Mesenteric fat pad (tissue), 1 donor: Measurements from ENCODE around the gene MYH14. TPM values are rescaled to one million over a fixed set of nuclear protein-coding genes. Genes with fewer than 3 reads are reported as not detected.

Experiments used
- DNase-seq: peaks from one replicate; pipeline ENCODE4 v3.0.0-alpha.2; 2020; ENCODE audit warnings: low spot score
- long read RNA-seq: library from polyadenylated mRNA; unstranded; transcript quantifications from one replicate; pipeline ENCODE4 v2.0.0, GENCODE V29; 2020
- total RNA-seq: library from RNA; stranded (reverse); fragmentation: NEBNext Ultra II Directional; extraction: Animal tissue kit (Norgen Biotek cat#: 25700); gene quantifications from one replicate; pipeline ENCODE4 v1.2.1, GENCODE V29; 2021
- donor health status: DM: yes; HTN: yes; CAD: no.

MYH14 gene
- 26.4 TPM for total RNA-seq
- long read RNA-seq, full-length matches to known transcripts = 5 of 15 reads
- long read RNA-seq, partial matches to known transcripts = 8 of 15 reads
- long read RNA-seq, other reads (novel, unspliced or antisense) = 2 of 15 reads

- no peak for DNase-seq
Observed at GRCh38 chr19:50203281-50204080, at the start of gene MYH14. Gene MYH14 (plus strand): TSS chr19:50203622. CDS start chr19:50210366, 6,744 bp downstream.

GRCh38 chr19:50154529-50154928 is 48.9 kb upstream of the MYH14 start:
- no peak for DNase-seq

- no peak for DNase-seq
Observed at GRCh38 chr19:50155520-50156109, 47.8 kb upstream of the MYH14 start.

GRCh38 chr19:50158577-50158976 is 44.8 kb upstream of the MYH14 start:
- DNase-seq = no peak

GRCh38 chr19:50159078-50159477 is 44.3 kb upstream of the MYH14 start:
- no peak for DNase-seq

GRCh38 chr19:50162988-50163387 is 40.4 kb upstream of the MYH14 start, which contains the start of gene IZUMO2:
Gene IZUMO2 (minus strand): TSS chr19:50163281. CDS start chr19:50163194, 87 bp downstream.
- no peak for DNase-seq

GRCh38 chr19:50167314-50167721 is 36.1 kb upstream of the MYH14 start:
- DNase-seq = no peak

GRCh38 chr19:50171752-50172151 is 31.7 kb upstream of the MYH14 start:
- no peak for DNase-seq

GRCh38 chr19:50172726-50173125 is 30.7 kb upstream of the MYH14 start:
- no peak for DNase-seq

- no peak for DNase-seq
Observed at GRCh38 chr19:50173127-50173526, 30.3 kb upstream of the MYH14 start.

- DNase-seq = no peak
Observed at GRCh38 chr19:50174100-50174793, 29.2 kb upstream of the MYH14 start.

GRCh38 chr19:50175924-50176323 is 27.5 kb upstream of the MYH14 start:
- no peak for DNase-seq

- no peak for DNase-seq
Observed at GRCh38 chr19:50176775-50177174, 26.6 kb upstream of the MYH14 start.

GRCh38 chr19:50178320-50178719 is 25.1 kb upstream of the MYH14 start:
- DNase-seq = no peak

GRCh38 chr19:50178859-50179537 is 24.4 kb upstream of the MYH14 start:
- no peak for DNase-seq

- no peak for DNase-seq
Observed at GRCh38 chr19:50181121-50181520, 22.3 kb upstream of the MYH14 start.

GRCh38 chr19:50184196-50184595 is 19.2 kb upstream of the MYH14 start:
- DNase-seq = no peak

- DNase-seq = no peak
Observed at GRCh38 chr19:50187937-50188336, 15.5 kb upstream of the MYH14 start.

- no peak for DNase-seq
Observed at GRCh38 chr19:50189331-50189730, 14.1 kb upstream of the MYH14 start.

- no peak for DNase-seq
Observed at GRCh38 chr19:50190439-50190891, 13.0 kb upstream of the MYH14 start.

GRCh38 chr19:50191216-50191615 is 12.2 kb upstream of the MYH14 start:
- no peak for DNase-seq
